ENCODE data around the gene RANBP1. TPM values are rescaled to one million over a fixed set of nuclear protein-coding genes. Genes with fewer than 3 reads are reported as not detected.

Gene RANBP1
- total RNA-seq, 1 donor from 2014 or later = 142 TPM

GRCh38 chr22:20128619-20128901 lies 12.7 kb downstream of the RANBP1 start:
- no peaks in the 10 kb centered on the region for H3K4me1 Mint-ChIP-seq (ENCODE audit: unreplicated experiment)
- H3K9me3 Mint-ChIP-seq (ENCODE audit: unreplicated experiment) = no peaks in the 10 kb centered on the region
- H3K27ac Mint-ChIP-seq (ENCODE audit: unreplicated experiment) = no peak overlapping the region
- peaks cover 14% of the 10 kb centered on the region for H3K36me3 Mint-ChIP-seq (ENCODE audit: low read depth, unreplicated experiment)
- peaks cover 13% of the 10 kb centered on the region for H3K27me3 Mint-ChIP-seq (ENCODE audit: unreplicated experiment)
- no peak for TF ChIP-seq CTCF (IDR thresholded peaks at IDR 0.05; ENCODE audit: unreplicated experiment)
- H3K4me3 Mint-ChIP-seq (ENCODE audit: unreplicated experiment) = no peak overlapping the region
- no peak for DNase-seq (ENCODE audit: low spot score)

GRCh38 chr22:20128902-20129746 lies 13.2 kb downstream of the RANBP1 start:
- H3K4me1 Mint-ChIP-seq (ENCODE audit: unreplicated experiment) = no peaks in the 10 kb centered on the region
- H3K27ac Mint-ChIP-seq (ENCODE audit: unreplicated experiment) = no peak overlapping the region
- H3K4me3 Mint-ChIP-seq (ENCODE audit: unreplicated experiment) = no peak overlapping the region
- H3K9me3 Mint-ChIP-seq (ENCODE audit: unreplicated experiment) = no peaks in the 10 kb centered on the region
- peak; percentile 38 for DNase-seq (ENCODE audit: low spot score)
- TF ChIP-seq CTCF (IDR thresholded peaks at IDR 0.05; ENCODE audit: unreplicated experiment) = no peak
- peaks cover 11% of the 10 kb centered on the region for H3K27me3 Mint-ChIP-seq (ENCODE audit: unreplicated experiment)
- H3K36me3 Mint-ChIP-seq (ENCODE audit: low read depth, unreplicated experiment) = peaks cover 14% of the 10 kb centered on the region

- no peak for TF ChIP-seq CTCF (IDR thresholded peaks at IDR 0.05; ENCODE audit: unreplicated experiment)
- H3K27ac Mint-ChIP-seq (ENCODE audit: unreplicated experiment) = no peak overlapping the region
- no peaks in the 10 kb centered on the region for H3K4me1 Mint-ChIP-seq (ENCODE audit: unreplicated experiment)
- no peak overlapping the region for H3K4me3 Mint-ChIP-seq (ENCODE audit: unreplicated experiment)
- DNase-seq (ENCODE audit: low spot score) = no peak
- no peaks in the 10 kb centered on the region for H3K9me3 Mint-ChIP-seq (ENCODE audit: unreplicated experiment)
- H3K36me3 Mint-ChIP-seq (ENCODE audit: low read depth, unreplicated experiment) = peaks cover 14% of the 10 kb centered on the region
- peaks cover 11% of the 10 kb centered on the region for H3K27me3 Mint-ChIP-seq (ENCODE audit: unreplicated experiment)
These were observed 13.8 kb downstream of the RANBP1 start for GRCh38 chr22:20129747-20130014.

GRCh38 chr22:20130319-20130718 lies 14.4 kb downstream of the RANBP1 start:
- DNase-seq (ENCODE audit: low spot score) = no peak
- H3K27me3 Mint-ChIP-seq (ENCODE audit: unreplicated experiment) = peaks cover 11% of the 10 kb centered on the region
- H3K27ac Mint-ChIP-seq (ENCODE audit: unreplicated experiment) = no peak overlapping the region
- H3K4me1 Mint-ChIP-seq (ENCODE audit: unreplicated experiment) = no peaks in the 10 kb centered on the region
- no peaks in the 10 kb centered on the region for H3K9me3 Mint-ChIP-seq (ENCODE audit: unreplicated experiment)
- TF ChIP-seq CTCF (IDR thresholded peaks at IDR 0.05; ENCODE audit: unreplicated experiment) = no peak
- H3K4me3 Mint-ChIP-seq (ENCODE audit: unreplicated experiment) = peak overlapping the region; percentile 47
- peaks cover 14% of the 10 kb centered on the region for H3K36me3 Mint-ChIP-seq (ENCODE audit: low read depth, unreplicated experiment)

GRCh38 chr22:20130731-20131596 lies 15.1 kb downstream of the RANBP1 start:
- H3K27ac Mint-ChIP-seq (ENCODE audit: unreplicated experiment) = no peak overlapping the region
- H3K27me3 Mint-ChIP-seq (ENCODE audit: unreplicated experiment) = peaks cover 9% of the 10 kb centered on the region
- TF ChIP-seq CTCF (IDR thresholded peaks at IDR 0.05; ENCODE audit: unreplicated experiment) = no peak
- no peaks in the 10 kb centered on the region for H3K4me1 Mint-ChIP-seq (ENCODE audit: unreplicated experiment)
- DNase-seq (ENCODE audit: low spot score) = peak; percentile 73
- peaks cover 13% of the 10 kb centered on the region for H3K36me3 Mint-ChIP-seq (ENCODE audit: low read depth, unreplicated experiment)
- no peaks in the 10 kb centered on the region for H3K9me3 Mint-ChIP-seq (ENCODE audit: unreplicated experiment)
- H3K4me3 Mint-ChIP-seq (ENCODE audit: unreplicated experiment) = no peak overlapping the region

Measured in endothelial cell (in vitro differentiated cells).